ENCODE results near the gene MGMT.

- TF ChIP-seq, protein P1, sequence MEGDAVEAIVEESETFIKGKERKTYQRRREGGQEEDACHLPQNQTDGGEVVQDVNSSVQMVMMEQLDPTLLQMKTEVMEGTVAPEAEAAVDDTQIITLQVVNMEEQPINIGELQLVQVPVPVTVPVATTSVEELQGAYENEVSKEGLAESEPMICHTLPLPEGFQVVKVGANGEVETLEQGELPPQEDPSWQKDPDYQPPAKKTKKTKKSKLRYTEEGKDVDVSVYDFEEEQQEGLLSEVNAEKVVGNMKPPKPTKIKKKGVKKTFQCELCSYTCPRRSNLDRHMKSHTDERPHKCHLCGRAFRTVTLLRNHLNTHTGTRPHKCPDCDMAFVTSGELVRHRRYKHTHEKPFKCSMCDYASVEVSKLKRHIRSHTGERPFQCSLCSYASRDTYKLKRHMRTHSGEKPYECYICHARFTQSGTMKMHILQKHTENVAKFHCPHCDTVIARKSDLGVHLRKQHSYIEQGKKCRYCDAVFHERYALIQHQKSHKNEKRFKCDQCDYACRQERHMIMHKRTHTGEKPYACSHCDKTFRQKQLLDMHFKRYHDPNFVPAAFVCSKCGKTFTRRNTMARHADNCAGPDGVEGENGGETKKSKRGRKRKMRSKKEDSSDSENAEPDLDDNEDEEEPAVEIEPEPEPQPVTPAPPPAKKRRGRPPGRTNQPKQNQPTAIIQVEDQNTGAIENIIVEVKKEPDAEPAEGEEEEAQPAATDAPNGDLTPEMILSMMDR (IDR thresholded peaks at IDR 0.05): no peak
- TF ChIP-seq CHD2 (IDR thresholded peaks at IDR 0.05; ENCODE audit: low read length, partially characterized antibody): no peak
Measured at GRCh38 chr10:129774736-129775401, 307.8 kb downstream of the MGMT start.

All from SK-N-SH (cell line).